Lower leg skin (tissue), 3 donors: ENCODE results near the gene KRT23.

Experiments
- POLR2A ChIP-seq, 2 donors: fragments of 450-650 bp; IDR thresholded peaks; one replicate each; pipeline ENCODE4 v1.6.1; 2016 to 2017; ENCODE audit warnings: antibody characterized with exemption in 2 of 2, mild to moderate bottlenecking in 1 of 2, moderate library complexity in 1 of 2
- TF ChIP-seq, protein P1 (sequence below), 3 donors: fragments of 450-650 bp; IDR thresholded peaks; one replicate each; pipeline ENCODE4 v1.5.1; 2016; ENCODE audit warnings: antibody characterized with exemption in 3 of 3, mild to moderate bottlenecking in 3 of 3, moderate library complexity in 2 of 3

DNA sequence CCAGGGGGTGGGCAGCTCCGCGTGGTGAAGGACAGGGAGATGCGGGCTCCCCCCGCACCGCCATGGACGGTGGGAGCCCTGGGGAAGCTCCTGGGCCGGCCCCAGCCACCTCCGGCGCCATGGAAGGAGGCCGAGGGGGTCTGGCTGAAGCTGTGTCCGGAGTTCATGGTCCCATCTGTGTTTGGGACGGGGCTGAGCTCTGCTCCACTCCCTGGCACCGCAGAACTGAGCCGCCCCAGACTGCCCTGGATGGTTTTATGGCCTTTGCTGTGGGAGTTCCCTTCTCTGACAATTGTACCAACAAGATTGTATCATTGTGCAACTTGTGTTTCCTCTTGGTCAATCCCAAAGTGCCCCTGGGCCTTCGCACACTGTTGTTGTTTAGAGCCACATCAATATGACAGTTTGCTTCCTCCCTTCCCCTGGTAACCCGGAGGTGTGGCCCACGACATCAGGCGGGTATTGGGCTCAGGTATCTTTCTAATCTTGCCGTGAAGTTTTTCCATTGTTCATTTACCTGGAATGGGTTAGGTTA is 942 bp downstream of the KRT23 start:
- TF ChIP-seq, protein P1, sequence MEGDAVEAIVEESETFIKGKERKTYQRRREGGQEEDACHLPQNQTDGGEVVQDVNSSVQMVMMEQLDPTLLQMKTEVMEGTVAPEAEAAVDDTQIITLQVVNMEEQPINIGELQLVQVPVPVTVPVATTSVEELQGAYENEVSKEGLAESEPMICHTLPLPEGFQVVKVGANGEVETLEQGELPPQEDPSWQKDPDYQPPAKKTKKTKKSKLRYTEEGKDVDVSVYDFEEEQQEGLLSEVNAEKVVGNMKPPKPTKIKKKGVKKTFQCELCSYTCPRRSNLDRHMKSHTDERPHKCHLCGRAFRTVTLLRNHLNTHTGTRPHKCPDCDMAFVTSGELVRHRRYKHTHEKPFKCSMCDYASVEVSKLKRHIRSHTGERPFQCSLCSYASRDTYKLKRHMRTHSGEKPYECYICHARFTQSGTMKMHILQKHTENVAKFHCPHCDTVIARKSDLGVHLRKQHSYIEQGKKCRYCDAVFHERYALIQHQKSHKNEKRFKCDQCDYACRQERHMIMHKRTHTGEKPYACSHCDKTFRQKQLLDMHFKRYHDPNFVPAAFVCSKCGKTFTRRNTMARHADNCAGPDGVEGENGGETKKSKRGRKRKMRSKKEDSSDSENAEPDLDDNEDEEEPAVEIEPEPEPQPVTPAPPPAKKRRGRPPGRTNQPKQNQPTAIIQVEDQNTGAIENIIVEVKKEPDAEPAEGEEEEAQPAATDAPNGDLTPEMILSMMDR (IDR thresholded peaks at IDR 0.05), result no peak
- no peak for TF ChIP-seq POLR2A (IDR thresholded peaks at IDR 0.05)
